ENCODE measurements around the gene HLCS.

- TF ChIP-seq POLR2AphosphoS5 (IDR thresholded peaks at IDR 0.05; ENCODE audit: low read depth, low read length): no peak
- TF ChIP-seq, protein P1, sequence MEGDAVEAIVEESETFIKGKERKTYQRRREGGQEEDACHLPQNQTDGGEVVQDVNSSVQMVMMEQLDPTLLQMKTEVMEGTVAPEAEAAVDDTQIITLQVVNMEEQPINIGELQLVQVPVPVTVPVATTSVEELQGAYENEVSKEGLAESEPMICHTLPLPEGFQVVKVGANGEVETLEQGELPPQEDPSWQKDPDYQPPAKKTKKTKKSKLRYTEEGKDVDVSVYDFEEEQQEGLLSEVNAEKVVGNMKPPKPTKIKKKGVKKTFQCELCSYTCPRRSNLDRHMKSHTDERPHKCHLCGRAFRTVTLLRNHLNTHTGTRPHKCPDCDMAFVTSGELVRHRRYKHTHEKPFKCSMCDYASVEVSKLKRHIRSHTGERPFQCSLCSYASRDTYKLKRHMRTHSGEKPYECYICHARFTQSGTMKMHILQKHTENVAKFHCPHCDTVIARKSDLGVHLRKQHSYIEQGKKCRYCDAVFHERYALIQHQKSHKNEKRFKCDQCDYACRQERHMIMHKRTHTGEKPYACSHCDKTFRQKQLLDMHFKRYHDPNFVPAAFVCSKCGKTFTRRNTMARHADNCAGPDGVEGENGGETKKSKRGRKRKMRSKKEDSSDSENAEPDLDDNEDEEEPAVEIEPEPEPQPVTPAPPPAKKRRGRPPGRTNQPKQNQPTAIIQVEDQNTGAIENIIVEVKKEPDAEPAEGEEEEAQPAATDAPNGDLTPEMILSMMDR (IDR thresholded peaks at IDR 0.05): no peak
- TF ChIP-seq EP300 (IDR thresholded peaks at IDR 0.05; ENCODE audit: borderline replicate concordance in 1 of 2, low read depth in 1 of 2, low read length in 1 of 2): no peak
Observed at GRCh38 chr21:36874665-36875064, 91.8 kb downstream of the HLCS start.
